NCI-H69 (cell line): ENCODE measurements around the gene POLR2L.

ENCODE experiments used
- DNase-seq: peaks from one replicate; lab custom pipeline; 2025; lab: John Stamatoyannopoulos, UW

POLR2L gene

DNA sequence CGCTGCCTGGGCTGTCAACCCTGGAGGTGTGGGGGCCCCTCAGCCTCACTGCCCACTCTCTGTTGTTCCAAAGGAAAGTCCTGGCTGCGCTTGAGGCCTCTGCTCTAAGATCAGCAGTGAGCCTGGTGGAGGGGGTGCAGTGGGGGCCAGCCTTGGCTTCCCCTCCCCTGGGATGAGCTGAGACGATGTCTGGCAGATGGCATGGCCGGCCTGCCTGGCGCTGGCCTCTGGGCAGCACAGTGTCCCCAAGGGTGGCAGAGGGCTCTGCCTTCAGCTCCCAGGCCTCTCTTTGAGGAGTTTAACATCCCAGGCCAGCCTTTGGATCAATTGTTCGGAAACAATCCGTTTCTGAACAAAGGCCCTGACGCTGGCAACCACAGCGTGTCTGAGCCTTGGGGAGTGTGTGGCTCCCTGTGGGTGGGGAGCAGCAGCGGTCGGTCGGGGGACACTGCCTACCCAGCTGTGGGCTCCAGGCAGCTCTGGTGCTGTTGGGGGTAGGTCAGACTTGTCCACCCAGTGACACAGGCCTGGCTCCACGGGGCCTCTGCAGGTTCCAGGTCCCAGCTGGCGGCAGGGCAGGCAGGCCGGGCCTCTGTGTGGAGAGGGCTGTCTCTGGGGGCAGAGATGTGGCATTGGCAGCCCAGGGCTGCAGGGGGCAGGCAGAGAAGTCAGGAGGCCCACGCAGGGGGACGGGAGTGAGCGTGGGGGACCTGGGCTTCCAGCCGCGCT, 12.4 kb upstream of the POLR2L start:
- DNase-seq = no peak

GRCh38 chr11:853682-854448, 11.5 kb upstream of the POLR2L start:
- DNase-seq = no peak

- DNase-seq = no peak
Measured at GRCh38 chr11:852762-853161, 10.4 kb upstream of the POLR2L start.

GRCh38 chr11:850775-851763, 8.7 kb upstream of the POLR2L start:
- peak; percentile 68 for DNase-seq

- DNase-seq = peak; percentile 78
Measured at GRCh38 chr11:849951-850774, 7.8 kb upstream of the POLR2L start.

DNA sequence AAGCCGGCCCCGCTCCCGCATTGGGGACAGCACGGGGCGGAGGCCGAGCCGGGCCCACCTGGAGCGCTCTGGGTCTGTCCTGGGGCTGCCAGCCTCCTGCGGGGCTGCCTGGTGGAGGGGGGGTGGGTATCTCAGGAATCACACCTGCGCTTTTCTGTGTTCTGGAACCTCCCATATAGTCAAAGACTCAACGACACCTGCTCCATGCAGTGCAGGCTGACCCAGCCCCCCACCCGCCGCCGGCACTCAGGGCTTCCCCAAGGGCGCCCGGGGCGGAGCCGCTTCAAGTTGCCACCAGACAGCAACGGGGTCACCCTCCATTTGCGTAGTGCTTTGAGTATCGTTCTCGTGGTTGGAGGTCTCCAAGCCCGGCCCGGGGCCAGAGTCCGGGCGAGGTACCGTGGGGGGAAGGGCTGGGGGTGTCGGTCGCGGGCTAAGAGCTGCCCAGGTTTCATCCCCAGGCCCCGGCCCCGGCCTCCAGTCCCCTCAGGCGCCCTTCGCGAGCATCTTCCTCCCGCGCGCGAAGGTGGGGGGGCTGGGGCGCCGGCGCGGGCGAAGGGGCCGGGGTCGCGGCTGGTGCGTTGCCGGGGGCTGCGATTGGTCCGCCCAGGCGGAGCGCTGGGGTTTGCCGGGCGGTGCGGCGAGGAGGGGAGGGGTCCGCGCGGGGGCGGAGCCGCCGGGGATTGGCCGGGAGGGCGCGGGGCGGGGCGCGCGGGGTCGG, 6.9 kb upstream of the POLR2L start:
- peak; percentile 91 for DNase-seq

DNA sequence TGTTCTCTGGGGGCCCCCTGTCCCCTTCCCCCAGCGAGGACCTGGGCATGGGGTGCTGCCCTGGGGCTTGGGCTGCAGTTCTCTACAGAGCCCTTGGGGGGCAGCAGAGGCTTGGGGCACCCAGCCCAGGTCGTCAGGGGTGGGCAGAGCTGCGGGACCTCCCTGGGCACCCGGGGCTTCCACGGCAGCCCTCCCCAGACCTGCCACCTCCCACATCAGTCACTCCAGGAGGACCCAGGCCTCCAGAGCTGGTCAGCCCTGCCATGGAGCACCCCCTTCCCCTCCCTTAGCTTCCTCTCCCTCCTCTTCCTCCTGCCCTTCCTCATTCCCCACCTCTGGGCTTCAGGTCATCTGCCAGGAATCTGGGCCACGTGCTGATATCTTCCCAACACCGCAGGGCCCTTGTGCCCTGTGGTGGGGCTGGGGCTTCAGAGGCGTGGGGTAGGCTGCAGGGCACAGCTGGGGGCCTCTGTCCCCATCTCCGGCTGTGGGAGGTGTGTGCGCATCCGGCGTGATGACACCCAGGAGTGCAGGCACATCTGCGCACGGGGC, 6.1 kb upstream of the POLR2L start:
- DNase-seq = peak; percentile 74

GRCh38 chr11:847876-848275, 5.5 kb upstream of the POLR2L start:
- no peak for DNase-seq

DNA sequence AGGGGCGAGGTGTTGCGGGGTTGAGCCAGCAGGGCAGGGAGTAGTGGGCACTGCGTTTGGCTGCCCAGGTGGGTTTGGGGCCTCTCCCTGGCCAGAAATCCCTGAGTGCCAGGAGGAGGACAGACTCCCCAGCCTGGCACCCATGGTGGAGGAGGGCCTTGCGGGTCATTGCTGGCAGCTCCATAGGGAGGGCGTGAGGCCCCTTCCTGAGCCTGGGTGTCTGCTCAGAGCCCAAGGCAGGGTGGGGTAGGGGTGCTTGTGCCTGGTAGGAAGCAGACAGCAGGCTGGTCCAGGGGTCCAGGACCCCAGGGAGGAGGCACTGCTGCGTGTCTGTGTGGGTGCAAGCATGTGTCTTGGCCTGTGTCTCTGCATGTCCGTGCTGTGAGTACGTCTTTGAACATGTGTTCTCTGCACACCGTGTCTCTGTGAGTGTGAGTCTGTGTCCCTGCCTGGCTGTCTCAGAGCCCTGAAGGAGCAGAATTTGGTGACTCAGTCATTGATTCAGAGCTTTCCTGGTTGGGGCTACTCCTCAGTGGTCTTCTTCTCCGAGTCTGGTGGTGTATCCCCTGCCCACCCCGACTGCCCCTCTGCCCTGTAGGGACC, 4.3 kb upstream of the POLR2L start:
- DNase-seq = no peak

DNA sequence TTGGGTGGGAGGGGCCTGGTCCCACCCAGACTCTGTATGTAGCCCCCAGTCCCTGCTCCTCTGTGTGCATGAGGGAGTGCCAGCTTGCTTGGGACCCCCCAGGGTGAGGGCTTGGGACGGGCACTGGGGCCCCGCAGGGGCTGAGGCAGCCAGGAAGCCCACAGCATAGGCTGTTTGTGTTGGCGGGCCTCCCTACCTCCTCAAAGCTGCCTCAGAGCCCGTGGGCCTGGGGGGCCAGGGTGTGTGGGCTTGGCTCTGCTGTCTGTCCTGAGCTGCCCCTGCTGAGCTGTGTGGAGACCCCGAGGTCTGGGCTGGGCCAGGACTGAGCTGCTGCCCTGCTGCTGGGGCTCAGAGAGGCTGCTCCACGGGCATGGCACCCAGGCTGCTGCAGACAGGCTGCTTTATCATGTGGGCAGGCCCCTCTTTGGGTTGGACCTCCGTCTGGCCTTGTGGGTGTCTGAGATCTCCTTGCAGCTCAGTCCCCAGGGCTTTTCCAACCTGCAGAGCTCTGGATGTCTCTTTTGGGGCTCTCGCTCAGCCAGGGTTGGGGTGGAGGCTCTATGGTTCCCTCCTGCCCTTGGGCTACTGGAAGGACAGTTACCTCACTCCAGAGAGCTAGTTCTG, 3.7 kb upstream of the POLR2L start:
- no peak for DNase-seq

- DNase-seq = peak; percentile 70
Measured at GRCh38 chr11:844693-845644, 2.6 kb upstream of the POLR2L start.

DNA sequence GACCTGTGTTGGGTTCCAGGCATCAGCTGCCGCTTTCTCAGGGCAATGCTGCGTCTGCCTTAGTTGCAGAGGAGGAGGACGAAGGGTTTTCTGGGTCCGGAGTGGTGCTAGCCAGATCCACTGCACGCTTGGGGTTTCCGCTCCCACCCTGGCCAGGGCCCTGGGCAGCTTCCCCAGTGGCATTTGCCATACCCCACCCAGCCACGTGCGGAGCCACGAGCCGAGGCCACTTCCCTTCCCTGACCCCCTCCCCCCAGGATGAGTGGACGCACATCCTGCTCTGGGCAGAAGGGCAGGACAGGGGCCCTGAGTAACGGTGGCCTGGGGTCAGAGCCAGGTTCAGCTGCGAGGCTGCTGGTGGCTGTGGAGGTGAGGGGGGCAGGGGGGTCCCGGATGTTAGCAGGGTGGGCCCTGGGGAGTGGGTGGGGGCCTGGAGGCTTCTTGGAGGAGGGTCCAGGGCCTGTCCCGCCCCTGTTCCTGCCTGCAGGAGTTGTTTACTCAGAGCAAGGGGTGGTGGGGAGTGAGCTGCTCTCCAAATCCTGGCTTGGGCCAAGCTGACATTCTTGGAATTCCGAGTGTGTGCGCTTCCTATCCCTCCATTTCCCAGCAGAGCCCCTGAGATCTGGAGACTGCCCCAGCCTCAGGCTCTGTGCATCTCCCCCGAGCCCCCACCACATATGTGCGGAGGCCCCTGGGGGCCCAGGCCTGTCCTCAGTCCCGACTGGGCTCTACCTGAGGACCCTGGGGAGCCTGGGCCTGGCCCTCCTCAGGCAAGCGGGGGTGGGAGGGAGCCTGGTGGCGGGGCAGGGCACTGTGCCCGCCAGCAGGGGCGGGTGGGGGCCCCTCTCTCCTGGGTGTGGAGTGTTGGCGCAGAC, 1.7 kb upstream of the POLR2L start:
- DNase-seq = peak; percentile 53

GRCh38 chr11:843086-843734, 881 bp upstream of the POLR2L start:
- no peak for DNase-seq

GRCh38 chr11:841981-842369, 354 bp downstream of the POLR2L start:
- peak; percentile 59 for DNase-seq

- DNase-seq = no peak
Measured at GRCh38 chr11:839875-840617, 2.3 kb downstream of the POLR2L start.

DNA sequence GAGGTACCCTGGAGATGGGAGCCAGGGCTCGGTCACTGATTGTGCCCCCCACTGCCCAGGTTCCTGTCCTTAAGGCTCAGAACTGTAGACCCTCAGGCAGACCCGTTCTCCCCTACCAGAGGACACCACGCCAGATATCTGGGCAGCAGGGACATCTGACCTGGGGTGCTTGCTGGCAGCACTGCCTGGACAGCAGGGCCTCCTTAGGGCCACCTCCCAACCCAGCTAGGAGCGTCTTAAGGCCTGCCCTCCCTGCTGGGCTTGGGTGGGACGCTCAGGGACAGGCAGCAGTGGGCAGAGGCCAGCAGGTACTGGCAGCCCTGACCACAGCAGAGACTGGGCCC, 3.1 kb downstream of the POLR2L start:
- DNase-seq = no peak
